HepG2 (cell line): ENCODE results near the gene CACNA2D3. TPM values are rescaled to one million over a fixed set of nuclear protein-coding genes. Genes with fewer than 3 reads are reported as not detected.

Experiments
- ATAC-seq: fragments of 200-7000 bp; cut with Tn5 transposase; 3 replicates; pipeline ENCODE4 v1.9.1; 2020; ENCODE audit warnings: mild to moderate bottlenecking, moderate library complexity
- BruUV-seq: library from RNA; stranded (reverse); fragments of 400-500 nt; replicated peaks from 2 replicates; lab custom pipeline; 2021; lab: Mats Ljungman, UMichigan
- CTCF ChIA-PET: fragments of 300-600 bp; formaldehyde crosslinking; extraction: SDS; loops from one replicate; lab custom pipeline; 2021; ENCODE audit warnings: low total read pairs, inconsistent platforms, low intra/inter-chr PET ratio; lab: Yijun Ruan, JAX
- POLR2A ChIA-PET: fragments of 350-600 bp; sonication (Branson Sonifier 250); formaldehyde crosslinking; loops from one replicate; lab custom pipeline; 2020; ENCODE audit warnings: antibody characterized with exemption, inconsistent platforms; lab: Yijun Ruan, JAX
- DNase-seq: peaks from one replicate; pipeline ENCODE4 v3.0.0-alpha.2; 2015; ENCODE audit warnings: low spot score
- FAIRE-seq: peaks from 3 replicates; lab custom pipeline; 2011; peaks lifted over from hg19 to GRCh38; lab: Jason Lieb, UNC
- H2AFZ ChIP-seq: one replicate; pipeline ENCODE4 v1.6.1; 2011; ENCODE audit warnings: low read length, inconsistent platforms
- H3K27ac ChIP-seq: fragments of 300-600 bp; 3 replicates; pipeline ENCODE4 v1.8.0; 2011; ENCODE audit warnings: mixed run types, mild to moderate bottlenecking, mixed read lengths, low read length, inconsistent platforms; ENCODE audit not compliant: insufficient read depth; ENCODE audit errors: extremely low read length
- H3K27me3 ChIP-seq, 2 experiments: fragments of 200-600 bp in 1 of 2; 2 replicates in 1 of 2; 3 replicates in 1 of 2; pipeline versions ENCODE4 v1.6.0 to v1.8.0; 2011; ENCODE audit warnings: low read length in 2 of 2, mild to moderate bottlenecking in 2 of 2, moderate library complexity in 2 of 2, inconsistent platforms in 1 of 2; ENCODE audit not compliant: insufficient read depth in 2 of 2, control insufficient read depth in 1 of 2
- H3K36me3 ChIP-seq, 2 experiments: fragments of 200-600 bp in 1 of 2; replicated peaks in 1 of 2; 2 replicates in 1 of 2; 3 replicates in 1 of 2; pipeline versions ENCODE4 v1.5.1 to v1.8.0; 2011; ENCODE audit warnings: low read length in 2 of 2, inconsistent platforms in 1 of 2; ENCODE audit not compliant: insufficient read depth in 2 of 2, control insufficient read depth in 1 of 2
- H3K4me1 ChIP-seq: 2 replicates; pipeline ENCODE4 v1.5.1; 2012; ENCODE audit warnings: low read length, inconsistent platforms; ENCODE audit not compliant: insufficient read depth
- H3K4me2 ChIP-seq: 2 replicates; pipeline ENCODE4 v1.6.0; 2011; ENCODE audit warnings: low read depth, low read length, inconsistent platforms
- H3K4me3 ChIP-seq, 3 experiments: fragments of 200-600 bp in 1 of 3; sonication (generic), shearing (Covaris generic) in 1 of 3; replicated peaks in 1 of 3; 2 replicates each; pipeline ENCODE4 v1.5.1; 2011 to 2016; ENCODE audit warnings: low read length in 3 of 3, inconsistent platforms in 2 of 3, low read depth in 2 of 3, mild to moderate bottlenecking in 2 of 3, control low read depth in 1 of 3, mixed read lengths in 1 of 3; ENCODE audit not compliant: insufficient read depth in 1 of 3
- H3K79me2 ChIP-seq: one replicate; pipeline ENCODE4 v1.6.1; 2011; ENCODE audit warnings: low read length, inconsistent platforms; ENCODE audit not compliant: insufficient read depth
- H3K9ac ChIP-seq: 2 replicates; pipeline ENCODE4 v1.6.0; 2011; ENCODE audit warnings: mild to moderate bottlenecking, low read depth, low read length, inconsistent platforms; ENCODE audit not compliant: insufficient read depth
- H3K9me3 ChIP-seq: 2 replicates; pipeline ENCODE4 v1.5.1; 2012; ENCODE audit warnings: mild to moderate bottlenecking, low read length
- H4K20me1 ChIP-seq: 2 replicates; pipeline ENCODE4 v1.6.0; 2011; ENCODE audit warnings: inconsistent platforms, mild to moderate bottlenecking, low read length, moderate library complexity; ENCODE audit not compliant: insufficient read depth
- CREB1 ChIP-seq, 2 experiments: fragments of 450-650 bp in 1 of 2; IDR thresholded peaks; 2 replicates each; pipeline ENCODE4 v1.6.1; 2016 to 2017; ENCODE audit warnings: control low read depth in 1 of 2, mild to moderate bottlenecking in 1 of 2, missing compliant biosample characterization in 1 of 2, missing genetic modification characterization in 1 of 2
- HNRNPUL1 ChIP-seq: fragments of 200-400 bp; formaldehyde crosslinking; IDR thresholded peaks from 2 replicates; pipeline ENCODE4 v1.6.1; 2017; ENCODE audit warnings: low read depth, mild to moderate bottlenecking, low read length, moderate library complexity
- MAX ChIP-seq: IDR thresholded peaks from 2 replicates; pipeline ENCODE4 v1.6.1; 2012; ENCODE audit warnings: inconsistent platforms
- NCOA1 ChIP-seq: sonication (generic); formaldehyde crosslinking; IDR thresholded peaks from 2 replicates; pipeline ENCODE4 v1.9.0; 2021; ENCODE audit warnings: missing genetic modification reagents
- NFE2L2 ChIP-seq: fragments of 150-350 bp; IDR thresholded peaks from 2 replicates; pipeline ENCODE4 v1.6.1; 2014; ENCODE audit warnings: low read length
- RCOR2 ChIP-seq: IDR thresholded peaks from 2 replicates; pipeline ENCODE4 v1.6.1; 2016; ENCODE audit warnings: missing biosample characterization, missing genetic modification reagents
- REL ChIP-seq: sonication (generic); formaldehyde crosslinking; conservative IDR thresholded peaks from 2 replicates; pipeline ENCODE4 v1.8.0; 2022; ENCODE audit warnings: mild to moderate bottlenecking, missing genetic modification reagents, moderate library complexity
- RORA ChIP-seq: sonication (generic); formaldehyde crosslinking; IDR thresholded peaks from 2 replicates; pipeline ENCODE4 v1.5.0; 2020; ENCODE audit warnings: mild to moderate bottlenecking, missing genetic modification reagents, moderate library complexity
- TAF1 ChIP-seq: sonication (generic); formaldehyde crosslinking; IDR thresholded peaks from 2 replicates; pipeline ENCODE4 v1.4.0; 2020; ENCODE audit warnings: missing genetic modification reagents
- TGIF2 ChIP-seq: IDR thresholded peaks from 2 replicates; pipeline ENCODE4 v1.6.1; 2016; ENCODE audit warnings: control low read depth, missing compliant biosample characterization
- THRA ChIP-seq: sonication (generic); formaldehyde crosslinking; IDR thresholded peaks from 2 replicates; pipeline ENCODE4 v1.4.0; 2020; ENCODE audit warnings: missing genetic modification reagents, borderline replicate concordance
- ZFYVE20 ChIP-seq: sonication (generic); formaldehyde crosslinking; IDR thresholded peaks from 2 replicates; pipeline ENCODE4 v1.8.0; 2023; ENCODE audit warnings: low read depth, mild to moderate bottlenecking, moderate library complexity, missing genetic modification reagents, borderline replicate concordance
- ZMAT3 ChIP-seq: sonication (generic); formaldehyde crosslinking; conservative IDR thresholded peaks from 2 replicates; pipeline ENCODE4 v1.7.0; 2021; ENCODE audit warnings: missing genetic modification reagents
- ZNF160 ChIP-seq: sonication (generic); formaldehyde crosslinking; IDR thresholded peaks from 2 replicates; pipeline ENCODE4 v1.8.0; 2022; ENCODE audit warnings: mild to moderate bottlenecking, inconsistent platforms, missing genetic modification reagents
- ZNF180 ChIP-seq: sonication (generic); formaldehyde crosslinking; IDR thresholded peaks from 2 replicates; pipeline ENCODE4 v1.4.0; 2020; ENCODE audit warnings: low read depth, missing genetic modification reagents, borderline replicate concordance
- ZNF430 ChIP-seq: sonication (generic); formaldehyde crosslinking; IDR thresholded peaks from 2 replicates; pipeline ENCODE4 v1.9.0; 2021; ENCODE audit warnings: mild to moderate bottlenecking, missing genetic modification reagents
- ZNF749 ChIP-seq: sonication (generic); formaldehyde crosslinking; IDR thresholded peaks from 2 replicates; pipeline ENCODE4 v1.8.0; 2022; ENCODE audit warnings: mild to moderate bottlenecking, missing genetic modification reagents, moderate library complexity, borderline replicate concordance
- WGBS: methylation state at CpG from one replicate; pipeline ENCODE4 v1.1.6; 2017; ENCODE audit warnings: low lambda C conversion rate; 5-methylcytosine and 5-hydroxymethylcytosine counted together
- in situ Hi-C: cut with HindIII; loops from 2 replicates; pipeline ENCODE4 v1.10.0; 2017; ENCODE audit warnings: low pct_unique_long_range_greater_than_20kb; ENCODE audit not compliant: extremely low pct_ligation_motif_present
- intact Hi-C: fragments of 100-400 bp; cut with micrococcal nuclease; formaldehyde crosslinking; loops from one replicate; pipeline ENCODE4 v1.10.0; 2022; ENCODE audit not compliant: unreplicated experiment
- polyA plus RNA-seq, 8 experiments: library from polyadenylated mRNA; depleted of rRNA in 3 of 8; stranded (reverse) in 7 of 8; unstranded in 1 of 8; fragments of >200 nt; fragmentation: Illumina TruSeq in 4 of 8; extraction: Trizol in 4 of 8; gene quantifications; 2 replicates each; pipeline versions ENCODE4 v1.2.1 to v1.2.3, GENCODE V29; 2011 to 2016; ENCODE audit warnings: low read depth in 4 of 8, missing spikeins in 1 of 8, mixed read lengths in 1 of 8; ENCODE audit not compliant: insufficient read depth in 1 of 8
- total RNA-seq, 5 experiments: library from RNA; depleted of rRNA; stranded (reverse); fragments of >200 nt; fragmentation: Illumina TruSeq; extraction: Trizol; gene quantifications; 2 replicates each; pipeline ENCODE4 v1.2.3, GENCODE V29; 2016; ENCODE audit warnings: low read depth in 1 of 5
- TF ChIP-seq, protein P1 (sequence below): sonication (generic); formaldehyde crosslinking; IDR thresholded peaks from 2 replicates; pipeline ENCODE4; 2020; ENCODE audit warnings: missing genetic modification reagents, mild to moderate bottlenecking, borderline replicate concordance
- TF ChIP-seq, protein P2 (sequence below): sonication (generic); formaldehyde crosslinking; IDR thresholded peaks from 2 replicates; pipeline ENCODE4 v1.5.0; 2020; ENCODE audit warnings: mild to moderate bottlenecking, low read depth, missing genetic modification reagents, borderline replicate concordance

Gene CACNA2D3
- total and polyA plus RNA-seq, 2 of the 13 experiments (the other 11 are each of a cell fraction or from before 2014, with no cell fraction given), result not detected

DNA sequence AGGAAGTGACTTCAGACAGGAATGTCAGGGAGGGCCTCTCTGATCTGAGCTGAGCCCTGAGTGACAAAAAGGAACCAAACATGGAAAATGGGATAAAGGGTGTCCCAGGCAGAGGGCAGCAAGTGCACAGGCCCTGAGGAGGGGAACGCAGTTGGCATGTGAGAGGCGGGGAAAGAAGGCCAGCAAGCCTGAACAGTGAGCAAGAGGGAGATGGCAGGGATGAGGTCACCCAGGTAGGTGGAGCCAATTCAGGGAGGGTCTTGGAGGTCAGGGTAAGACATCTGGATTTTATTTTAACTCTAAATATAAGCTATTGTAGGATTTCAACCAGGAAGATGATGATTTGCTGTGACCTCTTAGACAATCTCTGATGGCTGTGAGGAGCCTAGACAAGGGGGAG is 637.8 kb downstream of the CACNA2D3 start:
- BruUV-seq, result no TSS peak
- no peaks in the 10 kb centered on the region for H3K9me3 ChIP-seq
- ATAC-seq (no peak), DNase-seq (no peak)
- ChIA-PET CTCF (no interaction called here), POLR2A (no interaction called here)
- H3K4me3 ChIP-seq, result no peak overlapping the region
- in situ Hi-C loops (no loop called here), intact Hi-C loops (no loop called here)
- H3K79me2 ChIP-seq, result no peaks in the 10 kb centered on the region
- no peaks in the 10 kb centered on the region for H3K4me1 ChIP-seq
- no peaks in the 10 kb centered on the region for H3K36me3 ChIP-seq
- H3K9ac ChIP-seq, result no peak overlapping the region
- no peaks in the 10 kb centered on the region for H4K20me1 ChIP-seq
- no peak overlapping the region for H3K4me2 ChIP-seq
- no peak for TF ChIP-seq CREB1 (IDR thresholded peaks at IDR 0.05)
- TF ChIP-seq CREB1 (CRISPR knock-in tag; IDR thresholded peaks at IDR 0.05), result no peak
- no peak for TF ChIP-seq RORA (CRISPR knock-in tag)
- TF ChIP-seq ZNF430 (CRISPR knock-in tag), result no peak
- no peak for TF ChIP-seq NCOA1 (CRISPR knock-in tag)
- TF ChIP-seq, protein P1, sequence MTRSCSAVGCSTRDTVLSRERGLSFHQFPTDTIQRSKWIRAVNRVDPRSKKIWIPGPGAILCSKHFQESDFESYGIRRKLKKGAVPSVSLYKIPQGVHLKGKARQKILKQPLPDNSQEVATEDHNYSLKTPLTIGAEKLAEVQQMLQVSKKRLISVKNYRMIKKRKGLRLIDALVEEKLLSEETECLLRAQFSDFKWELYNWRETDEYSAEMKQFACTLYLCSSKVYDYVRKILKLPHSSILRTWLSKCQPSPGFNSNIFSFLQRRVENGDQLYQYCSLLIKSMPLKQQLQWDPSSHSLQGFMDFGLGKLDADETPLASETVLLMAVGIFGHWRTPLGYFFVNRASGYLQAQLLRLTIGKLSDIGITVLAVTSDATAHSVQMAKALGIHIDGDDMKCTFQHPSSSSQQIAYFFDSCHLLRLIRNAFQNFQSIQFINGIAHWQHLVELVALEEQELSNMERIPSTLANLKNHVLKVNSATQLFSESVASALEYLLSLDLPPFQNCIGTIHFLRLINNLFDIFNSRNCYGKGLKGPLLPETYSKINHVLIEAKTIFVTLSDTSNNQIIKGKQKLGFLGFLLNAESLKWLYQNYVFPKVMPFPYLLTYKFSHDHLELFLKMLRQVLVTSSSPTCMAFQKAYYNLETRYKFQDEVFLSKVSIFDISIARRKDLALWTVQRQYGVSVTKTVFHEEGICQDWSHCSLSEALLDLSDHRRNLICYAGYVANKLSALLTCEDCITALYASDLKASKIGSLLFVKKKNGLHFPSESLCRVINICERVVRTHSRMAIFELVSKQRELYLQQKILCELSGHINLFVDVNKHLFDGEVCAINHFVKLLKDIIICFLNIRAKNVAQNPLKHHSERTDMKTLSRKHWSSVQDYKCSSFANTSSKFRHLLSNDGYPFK, result no peak
- TF ChIP-seq ZNF160, result no peak
- TF ChIP-seq ZFYVE20 (CRISPR knock-in tag), result no peak
- no peak for TF ChIP-seq RCOR2 (CRISPR knock-in tag)
- no peak for TF ChIP-seq NFE2L2
- no peak for TF ChIP-seq THRA (CRISPR knock-in tag)
- TF ChIP-seq, protein P2, sequence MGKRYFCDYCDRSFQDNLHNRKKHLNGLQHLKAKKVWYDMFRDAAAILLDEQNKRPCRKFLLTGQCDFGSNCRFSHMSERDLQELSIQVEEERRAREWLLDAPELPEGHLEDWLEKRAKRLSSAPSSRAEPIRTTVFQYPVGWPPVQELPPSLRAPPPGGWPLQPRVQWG, result no peak
- no peak for TF ChIP-seq TAF1
- no peak for TF ChIP-seq REL (CRISPR knock-in tag)
- TF ChIP-seq MAX, result no peak
- no peak for TF ChIP-seq HNRNPUL1
- TF ChIP-seq ZNF180, result no peak
- TF ChIP-seq ZNF749 (CRISPR knock-in tag), result no peak
- no peak for TF ChIP-seq TGIF2
- no peak for TF ChIP-seq ZMAT3
- TF ChIP-seq, all 625 proteins: peak for 0
- no peak for FAIRE-seq
- Histone ChIP-seq H2AFZ (no peak overlapping the region), H3K27ac (no peak overlapping the region), H3K27me3 (no peaks in the 10 kb centered on the region; a peak in 1 of 5 replicates)
- WGBS, result 3% methylated on average over 2 of the region's 2 CpGs
